Measurements from ENCODE around the gene FHL1.

Gene FHL1

GRCh38 chrX:136189222-136189621 lies 41.9 kb downstream of the FHL1 start:
- no peak for DNase-seq

- no peak for DNase-seq
These were observed 42.8 kb downstream of the FHL1 start for GRCh38 chrX:136190038-136190713.

GRCh38 chrX:136191171-136191570 lies 43.8 kb downstream of the FHL1 start:
- DNase-seq = no peak

- no peak for DNase-seq
These were observed 44.8 kb downstream of the FHL1 start for GRCh38 chrX:136192135-136192534.

- DNase-seq = no peak
These were observed 45.6 kb downstream of the FHL1 start for GRCh38 chrX:136192839-136193414.

GRCh38 chrX:136193771-136194170 lies 46.4 kb downstream of the FHL1 start:
- no peak for DNase-seq

GRCh38 chrX:136194536-136194935 lies 47.2 kb downstream of the FHL1 start:
- no peak for DNase-seq

GRCh38 chrX:136195247-136195646 lies 47.9 kb downstream of the FHL1 start:
- no peak for DNase-seq

- DNase-seq = no peak
These were observed 49.4 kb downstream of the FHL1 start for GRCh38 chrX:136196691-136197155.

GRCh38 chrX:136198010-136198409 lies 50.7 kb downstream of the FHL1 start:
- DNase-seq = no peak

GRCh38 chrX:136198678-136199243 lies 51.4 kb downstream of the FHL1 start:
- DNase-seq = no peak

- no peak for DNase-seq
These were observed 52.0 kb downstream of the FHL1 start for GRCh38 chrX:136199365-136199764.

GRCh38 chrX:136200466-136200865 lies 53.1 kb downstream of the FHL1 start:
- no peak for DNase-seq

GRCh38 chrX:136201601-136202000 lies 54.3 kb downstream of the FHL1 start:
- no peak for DNase-seq

GRCh38 chrX:136202889-136203288 lies 55.6 kb downstream of the FHL1 start:
- DNase-seq = no peak

GRCh38 chrX:136203438-136203837 lies 56.1 kb downstream of the FHL1 start:
- DNase-seq = no peak

- DNase-seq = no peak
These were observed 56.6 kb downstream of the FHL1 start for GRCh38 chrX:136203951-136204350.

GRCh38 chrX:136204571-136204970 lies 57.2 kb downstream of the FHL1 start:
- DNase-seq = no peak

- DNase-seq = no peak
These were observed 58.6 kb downstream of the FHL1 start for GRCh38 chrX:136205882-136206380.

GRCh38 chrX:136206916-136207315 lies 59.6 kb downstream of the FHL1 start:
- no peak for DNase-seq

GRCh38 chrX:136207546-136207945 lies 60.2 kb downstream of the FHL1 start:
- no peak for DNase-seq

- DNase-seq = peak; percentile 42
These were observed 61.8 kb downstream of the FHL1 start for GRCh38 chrX:136209016-136209738.

GRCh38 chrX:136209751-136210150 lies 62.4 kb downstream of the FHL1 start:
- no peak for DNase-seq

GRCh38 chrX:136210243-136210642 lies 62.9 kb downstream of the FHL1 start:
- DNase-seq = no peak

Measured in activated naive CD4-positive, alpha-beta T cell treated with anti-CD3 and anti-CD28 coated beads, Interleukin-2, amount 50 U/mL, for 16 hours (primary cell).